HG03457 (cell line): ENCODE measurements around the gene NFKBIA.
A peak's percentile ranks its signal among the peaks of the same experiment; 100 is the strongest.
"Not testable (repeated sequence)": the region's sequence is repeated elsewhere in the genome, so short reads cannot be mapped to it uniquely, and the experiment has no call there.

ENCODE experiments used
- ATAC-seq: cut with Tn5 transposase; IDR thresholded peaks from one replicate; pipeline ENCODE4 v1.9.1; 2021; ENCODE audit warnings: moderate number of reproducible peaks; ENCODE audit not compliant: unreplicated experiment

Gene NFKBIA

GRCh38 chr14:35409595-35409994, 5.0 kb upstream of the NFKBIA start:
- no peak for ATAC-seq

DNA sequence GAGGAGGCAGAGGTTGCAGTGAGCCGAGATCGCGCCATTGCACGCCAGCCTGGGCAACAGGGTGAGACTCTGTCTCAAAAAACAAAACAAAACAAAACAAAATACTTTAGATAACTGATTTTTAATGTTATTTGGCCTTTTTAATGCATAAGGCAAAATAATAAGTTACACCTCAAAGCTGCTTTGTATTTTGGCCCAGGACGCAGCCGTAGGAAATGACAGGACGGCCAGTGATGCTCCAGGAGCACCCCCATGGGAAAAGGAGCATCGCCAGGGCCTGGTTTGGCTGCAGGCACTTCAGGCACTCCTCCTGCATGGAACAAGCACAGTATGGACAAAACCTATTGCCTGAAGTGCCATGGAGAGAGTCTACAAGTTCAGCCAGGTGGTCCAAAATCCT, 3.5 kb upstream of the NFKBIA start:
- ATAC-seq, result no peak

- no peak for ATAC-seq
Observed at GRCh38 chr14:35407306-35407630, 2.7 kb upstream of the NFKBIA start.

DNA sequence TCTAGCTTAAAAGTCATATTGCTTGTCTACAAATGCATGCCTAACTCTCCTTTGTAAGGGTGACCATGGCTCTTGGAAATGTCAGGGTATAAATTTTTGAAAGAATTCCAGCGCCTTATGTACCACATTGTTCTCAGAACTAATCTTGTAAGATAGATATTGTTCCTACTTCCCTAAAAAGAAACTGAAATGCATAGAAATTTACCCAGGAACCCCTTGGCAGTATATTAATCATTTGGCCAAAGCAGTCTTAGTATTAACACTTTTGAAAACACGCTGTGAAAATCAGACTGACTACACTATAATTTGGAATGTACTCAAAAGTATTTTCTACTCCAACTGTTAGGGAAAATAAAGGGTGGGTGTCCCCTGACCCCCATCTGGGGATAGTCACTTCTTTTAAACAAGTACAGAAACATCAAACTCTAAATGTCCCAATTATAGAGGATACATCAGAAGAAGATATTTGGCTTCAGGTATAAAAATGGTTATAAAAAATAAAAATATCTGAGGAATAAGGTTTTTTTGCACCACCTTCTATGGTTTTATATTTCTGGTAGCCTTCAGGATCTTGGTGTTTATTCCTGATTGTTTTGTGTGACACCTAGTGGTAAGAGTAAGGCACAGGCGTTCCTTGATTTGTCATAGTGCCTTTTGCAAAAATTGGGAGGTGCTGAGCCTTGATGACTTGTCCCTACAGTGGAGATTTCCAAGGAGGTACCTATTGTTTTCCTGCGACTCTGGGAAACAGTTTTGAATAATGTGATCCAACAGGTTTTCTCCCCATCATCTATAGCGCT, 2.2 kb upstream of the NFKBIA start:
- no peak for ATAC-seq

DNA sequence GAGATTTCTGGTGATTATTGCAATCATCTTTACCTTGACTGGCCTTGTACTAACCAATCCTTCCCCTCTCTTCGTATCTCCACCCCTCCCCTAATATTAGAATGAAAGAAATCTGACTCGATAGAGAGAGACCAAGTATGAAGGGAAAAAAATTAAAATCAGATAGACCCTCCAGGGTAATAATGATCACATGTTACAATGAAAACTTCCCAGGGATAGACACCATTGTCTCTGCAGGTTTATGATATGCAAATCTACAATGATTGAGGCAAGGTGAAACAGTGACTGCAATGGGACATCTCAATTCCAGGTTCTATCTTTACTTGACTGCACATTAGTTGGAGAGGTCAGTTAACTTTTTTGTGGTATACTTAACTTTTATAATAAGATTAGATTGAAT, 1.5 kb upstream of the NFKBIA start:
- no peak for ATAC-seq

DNA sequence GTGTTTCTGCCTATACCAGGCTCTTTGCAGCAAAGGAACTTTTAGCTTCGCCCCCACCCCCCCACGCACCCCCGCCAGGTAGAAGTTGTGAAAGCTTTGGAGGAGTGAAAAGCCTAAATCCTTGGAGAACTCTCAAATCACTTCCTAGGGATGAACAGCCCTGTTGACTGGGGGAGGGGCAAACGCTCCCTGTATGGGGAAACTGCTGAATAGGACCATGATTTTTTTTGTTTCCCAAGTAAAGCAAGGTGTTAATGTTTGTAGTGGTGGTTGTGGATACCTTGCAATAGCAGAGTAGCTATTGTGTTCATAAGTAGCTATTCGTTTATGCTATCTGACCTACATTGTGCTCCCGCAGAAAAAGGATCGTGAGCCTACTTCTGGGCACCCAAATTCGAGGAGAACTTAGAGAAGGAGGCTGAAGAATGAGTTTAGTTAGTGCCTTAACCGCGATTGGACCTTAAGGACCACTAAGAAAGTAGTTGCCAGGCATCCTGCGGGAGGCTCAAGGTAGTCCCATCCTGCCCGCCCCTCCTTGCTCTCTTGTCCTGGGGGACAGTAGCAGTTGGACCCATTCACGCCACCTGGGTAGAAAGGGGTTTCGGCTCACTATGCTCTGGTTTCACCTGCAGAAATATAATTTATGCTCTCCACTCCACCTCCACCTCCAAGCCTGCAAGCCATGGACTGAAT, 901 bp upstream of the NFKBIA start:
- ATAC-seq, result no peak

- peak; percentile 42 for ATAC-seq
Observed at GRCh38 chr14:35403603-35404448, 723 bp downstream of the NFKBIA start.

DNA sequence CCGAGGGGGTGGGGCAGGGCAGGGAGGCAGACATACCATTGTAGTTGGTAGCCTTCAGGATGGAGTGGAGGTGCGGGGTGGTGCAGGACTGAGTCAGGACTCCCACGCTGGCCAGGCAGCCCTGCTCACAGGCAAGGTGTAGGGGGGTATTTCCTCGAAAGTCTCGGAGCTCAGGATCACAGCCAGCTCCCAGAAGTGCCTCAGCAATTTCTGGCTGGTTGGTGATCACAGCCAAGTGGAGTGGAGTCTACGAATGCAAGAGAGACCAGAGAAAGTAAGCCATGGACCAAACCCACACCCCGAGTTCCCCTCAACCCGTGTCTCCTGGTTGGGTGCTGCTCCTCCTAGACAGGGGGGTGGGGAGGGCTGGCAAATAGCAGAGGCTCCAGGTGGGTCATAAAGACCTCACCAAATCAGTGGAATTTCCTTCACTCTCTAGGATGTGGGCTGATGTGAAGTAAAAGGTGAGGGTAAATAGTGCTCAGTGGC, 1.4 kb downstream of the NFKBIA start:
- ATAC-seq, result no peak

DNA sequence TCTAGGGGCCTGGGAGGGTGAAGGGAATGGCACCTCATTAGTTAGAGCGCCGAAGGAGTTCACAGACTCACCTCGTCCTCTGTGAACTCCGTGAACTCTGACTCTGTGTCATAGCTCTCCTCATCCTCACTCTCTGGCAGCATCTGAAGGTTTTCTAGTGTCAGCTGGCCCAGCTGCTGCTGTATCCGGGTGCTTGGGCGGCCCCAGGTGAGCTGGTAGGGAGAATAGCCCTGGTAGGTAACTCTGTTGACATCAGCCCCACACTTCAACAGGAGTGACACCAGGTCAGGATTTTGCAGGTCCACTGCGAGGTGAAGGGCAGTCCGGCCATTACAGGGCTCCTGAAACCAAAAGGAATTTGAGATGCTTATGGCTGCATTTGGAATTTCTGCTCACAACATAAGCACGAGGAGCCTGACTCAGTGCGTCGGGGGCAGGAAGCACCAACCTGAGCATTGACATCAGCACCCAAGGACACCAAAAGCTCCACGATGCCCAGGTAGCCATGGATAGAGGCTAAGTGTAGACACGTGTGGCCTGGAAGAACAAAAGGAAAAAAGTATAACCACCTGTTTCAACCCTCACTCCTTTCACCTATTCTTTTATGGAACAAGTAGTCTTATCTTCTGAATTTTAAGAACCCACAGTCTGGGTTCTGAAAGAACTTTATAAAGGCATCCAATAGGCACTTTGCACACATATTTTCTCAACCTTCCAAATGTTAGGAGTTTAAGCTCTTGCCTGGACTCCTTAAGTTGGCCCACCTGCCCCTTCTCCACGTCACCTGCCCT, 2.0 kb downstream of the NFKBIA start:
- no peak for ATAC-seq

DNA sequence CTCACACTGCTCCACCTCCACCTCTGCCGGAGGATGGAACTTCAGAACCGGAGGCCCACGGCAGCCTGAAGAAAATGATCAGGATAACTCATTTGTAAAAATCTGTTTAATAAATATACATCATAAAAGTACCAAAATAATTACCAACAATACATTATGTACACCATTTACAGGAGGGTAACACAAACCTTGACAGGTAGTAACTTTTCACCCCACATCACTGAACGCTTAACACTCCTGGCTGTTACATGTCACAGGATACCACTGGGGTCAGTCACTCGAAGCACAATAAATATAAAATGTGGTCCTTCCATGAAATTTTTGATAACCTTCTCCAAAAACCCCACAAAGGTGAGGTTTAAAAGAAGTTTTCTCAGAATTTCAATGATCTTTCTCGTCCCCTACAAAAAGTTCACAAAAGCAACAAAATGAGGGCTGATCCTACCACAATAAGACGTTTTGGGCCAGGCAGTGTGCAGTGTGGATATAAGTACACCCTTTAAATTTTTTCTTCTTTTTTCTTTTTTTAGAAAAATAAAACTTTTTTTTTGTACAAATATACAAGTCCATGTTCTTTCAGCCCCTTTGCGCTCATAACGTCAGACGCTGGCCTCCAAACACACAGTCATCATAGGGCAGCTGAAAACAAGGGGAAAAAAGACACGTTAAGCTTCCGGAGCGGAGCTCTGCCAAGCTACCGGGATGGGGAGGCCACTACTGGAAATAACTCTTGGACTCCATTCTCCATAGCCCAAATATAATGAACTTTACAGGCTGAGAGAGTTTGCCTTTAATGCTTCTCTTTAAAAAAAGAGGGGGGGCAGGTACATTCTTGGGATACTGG, 2.9 kb downstream of the NFKBIA start:
- no peak for ATAC-seq

GRCh38 chr14:35400648-35401421, 3.7 kb downstream of the NFKBIA start:
- no peak for ATAC-seq

DNA sequence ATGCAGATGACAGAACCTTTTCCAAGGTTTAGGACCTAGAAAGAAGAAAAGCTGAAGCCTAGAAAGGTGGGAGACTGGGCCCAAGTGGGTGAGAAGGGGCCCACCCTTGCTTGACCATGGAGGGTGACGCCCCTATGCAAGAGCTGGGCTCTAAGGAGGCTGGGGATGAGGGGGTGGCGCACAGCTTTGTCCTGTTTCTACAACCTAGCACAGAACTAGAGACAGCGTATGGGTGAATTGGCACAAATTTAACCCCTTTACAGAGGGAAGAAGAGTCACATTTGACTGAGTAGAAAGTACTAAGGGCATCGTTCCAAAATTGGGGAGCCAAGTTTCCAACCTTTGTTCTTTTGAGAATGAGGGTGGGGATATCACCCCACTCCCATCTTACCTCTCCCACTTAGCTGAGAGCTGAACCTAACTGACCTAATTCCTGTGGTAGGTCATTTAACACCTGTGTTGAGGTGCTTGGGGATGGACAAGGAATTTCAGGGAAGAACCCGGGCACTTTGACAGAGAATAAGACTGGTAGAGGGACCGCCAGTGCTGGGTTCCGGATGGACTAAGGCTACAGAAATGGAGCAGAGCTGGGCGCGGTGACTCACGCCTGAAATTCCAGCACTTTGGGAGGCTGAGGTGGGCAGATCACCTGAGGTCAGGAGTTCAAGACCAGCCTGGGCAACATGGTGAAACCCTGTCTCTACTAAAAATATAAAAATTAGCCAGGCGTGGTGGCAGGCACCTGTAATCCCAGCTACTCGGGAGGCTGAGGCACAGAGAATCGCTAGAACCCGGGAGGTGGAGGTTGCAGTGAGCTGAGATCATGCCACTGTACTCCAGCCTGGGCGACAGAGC, 5.2 kb downstream of the NFKBIA start:
- ATAC-seq, result no peak

DNA sequence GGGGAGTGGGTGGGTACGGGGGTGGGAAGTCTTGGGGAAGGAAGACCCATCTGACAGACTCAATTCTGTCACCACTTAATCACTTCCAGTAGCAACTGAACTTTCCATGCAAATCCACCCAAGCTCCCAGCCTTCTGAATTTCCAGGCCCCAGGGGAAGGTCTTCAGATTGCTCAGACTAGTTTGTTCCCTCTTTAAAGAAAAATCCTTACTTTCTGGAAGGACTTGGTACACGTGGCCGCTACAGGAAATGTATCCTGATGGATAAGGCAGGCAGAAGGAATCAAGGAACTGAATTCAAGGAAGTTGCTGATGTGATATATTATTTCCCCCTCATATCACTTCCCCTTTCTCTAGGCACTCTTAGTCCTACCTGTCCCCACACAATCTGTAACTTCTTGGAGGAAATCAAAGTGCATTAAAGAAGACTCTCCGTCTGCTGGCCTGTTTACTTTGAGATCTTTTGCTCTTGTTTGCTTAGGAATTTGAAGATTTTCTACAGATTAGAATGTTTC, 6.4 kb downstream of the NFKBIA start:
- no peak for ATAC-seq

DNA sequence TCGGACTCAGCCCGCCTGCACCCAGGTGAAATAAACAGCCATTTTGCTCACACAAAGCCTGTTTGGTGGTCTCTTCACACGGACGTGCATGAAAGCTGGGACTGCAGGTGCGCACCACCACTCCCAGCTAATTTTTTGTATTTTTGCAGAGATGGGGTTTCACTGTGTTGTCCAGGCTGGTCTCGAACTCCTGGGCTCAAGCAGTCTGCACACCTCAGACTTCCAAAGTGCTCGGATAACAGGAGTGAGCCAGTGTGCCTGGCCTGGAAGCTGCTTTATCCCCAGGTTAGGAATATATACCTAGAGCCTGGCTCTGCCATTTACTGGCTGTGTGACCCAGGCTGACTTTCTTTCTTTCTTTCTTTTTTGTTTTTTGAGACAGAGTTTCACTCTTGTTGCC, 7.9 kb downstream of the NFKBIA start:
- ATAC-seq, result not testable (repeated sequence)

DNA sequence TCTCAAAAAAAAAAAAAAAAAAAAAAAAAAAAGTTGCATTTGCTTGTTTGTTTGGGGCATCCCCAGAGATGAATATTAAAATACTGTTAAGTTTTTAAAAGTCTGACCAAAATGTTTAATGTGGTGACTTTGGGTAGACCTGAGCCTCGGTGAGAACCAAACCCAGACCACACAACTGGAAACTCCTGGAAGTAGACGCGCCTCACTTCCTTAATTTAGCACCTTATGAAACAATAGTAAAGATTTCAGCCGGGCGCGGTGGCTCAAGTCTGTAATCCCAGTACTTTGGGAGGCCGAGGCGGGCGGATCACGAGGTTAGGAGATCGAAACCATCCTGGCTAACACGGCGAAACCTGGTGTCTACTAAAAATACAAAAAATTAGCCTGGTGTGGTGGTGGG, 9.3 kb downstream of the NFKBIA start:
- no peak for ATAC-seq

- no peak for ATAC-seq
Observed at GRCh38 chr14:35394326-35395013, 10.1 kb downstream of the NFKBIA start.

GRCh38 chr14:35393826-35394225, 10.7 kb downstream of the NFKBIA start:
- ATAC-seq, result no peak
